Spleen (tissue), 11 donors: Measurements from ENCODE around the gene FOXO3. TPM values are rescaled to one million over a fixed set of nuclear protein-coding genes. Genes with fewer than 3 reads are reported as not detected.

Source experiments
- DNase-seq: peaks from one replicate; pipeline ENCODE4 v3.0.0-alpha.2; 2020
- H3K27ac ChIP-seq, 8 donors: fragments of 200-600 bp; sonication (generic) in 7 of 8; 1 replicate in 4 of 8; 2 replicates in 4 of 8; pipeline versions ENCODE4 v1.5.0 to v1.8.0; 2016 to 2021; ENCODE audit warnings: inconsistent platforms in 4 of 8, mild to moderate bottlenecking in 4 of 8, moderate library complexity in 1 of 8
- H3K27me3 ChIP-seq, 7 donors: fragments of 200-600 bp; sonication (generic) in 6 of 7; replicated peaks in 1 of 7; 1 replicate in 4 of 7; 2 replicates in 3 of 7; pipeline versions ENCODE4 v1.5.0 to v1.8.0; 2016 to 2021; ENCODE audit warnings: inconsistent platforms in 3 of 7, mild to moderate bottlenecking in 1 of 7
- H3K36me3 ChIP-seq, 6 donors: fragments of 200-600 bp; sonication (generic) in 5 of 6; 1 replicate in 4 of 6; 2 replicates in 2 of 6; pipeline versions ENCODE4 v1.5.0 to v1.8.0; 2016 to 2021; ENCODE audit warnings: inconsistent platforms in 2 of 6
- H3K4me1 ChIP-seq, 6 donors: fragments of 200-600 bp; sonication (generic) in 5 of 6; 1 replicate in 3 of 6; 2 replicates in 3 of 6; pipeline versions ENCODE4 v1.5.0 to v1.8.0; 2016 to 2021; ENCODE audit warnings: inconsistent platforms in 3 of 6
- H3K4me3 ChIP-seq, 8 donors: fragments of 200-600 bp; sonication (generic) in 7 of 8; 1 replicate in 4 of 8; 2 replicates in 4 of 8; pipeline versions ENCODE4 v1.5.0 to v1.8.0; 2016 to 2021; ENCODE audit warnings: inconsistent platforms in 4 of 8, mild to moderate bottlenecking in 4 of 8, moderate library complexity in 2 of 8
- H3K9me3 ChIP-seq, 8 donors: fragments of 200-600 bp; sonication (generic) in 7 of 8; 1 replicate in 4 of 8; 2 replicates in 4 of 8; pipeline versions ENCODE4 v1.5.0 to v1.8.0; 2016 to 2021; ENCODE audit warnings: inconsistent platforms in 4 of 8
- CTCF ChIP-seq, 11 experiments: fragments of 200-600 bp in 7 of 11; fragments of 450-650 bp in 4 of 11; sonication (generic) in 4 of 11; IDR thresholded peaks in 8 of 11; conservative IDR thresholded peaks in 3 of 11; 1 replicate in 7 of 11; 2 replicates in 4 of 11; pipeline versions ENCODE4 v1.4.0 to v1.8.0; 2016 to 2021; ENCODE audit warnings: antibody characterized with exemption in 11 of 11, inconsistent platforms in 4 of 11, mild to moderate bottlenecking in 1 of 11
- POLR2A ChIP-seq, 3 donors: fragments of 450-650 bp; IDR thresholded peaks; one replicate each; pipeline ENCODE4 v1.5.1; 2017; ENCODE audit warnings: antibody characterized with exemption in 3 of 3, mild to moderate bottlenecking in 1 of 3
- POLR2AphosphoS5 ChIP-seq, 3 donors: sonication (generic); formaldehyde crosslinking; IDR thresholded peaks; one replicate each; pipeline ENCODE4 v1.5.1; 2017; ENCODE audit warnings: antibody characterized with exemption in 3 of 3
- WGBS, 5 donors: extraction: QIAGEN DNeasy Blood & Tissue Kit in 3 of 5; methylation state at CpG; one replicate each; pipeline versions ENCODE4 v1.1.5 to v1.1.7; 2013 to 2018; 5-methylcytosine and 5-hydroxymethylcytosine counted together
- intact Hi-C: fragments of 100-400 bp; cut with DNase I; formaldehyde crosslinking; loops from one replicate; pipeline ENCODE4 v1.15.0; 2023; ENCODE audit warnings: low total_unique reads
- polyA plus RNA-seq, 3 donors: library from polyadenylated mRNA; stranded (reverse); fragments of 200-250 nt; gene quantifications; one replicate each; pipeline ENCODE4 v1.2.1, GENCODE V29; 2013
- total RNA-seq, 7 donors: library from RNA; depleted of rRNA in 3 of 7; stranded (reverse); fragments of >200 nt in 3 of 7; fragmentation: NEBNext Ultra II Directional in 4 of 7; extraction: Animal tissue kit (Norgen Biotek cat#: 25700) in 4 of 7; gene quantifications; one replicate each; pipeline versions ENCODE4 v1.1.0 to v1.2.1, GENCODE V29; 2016 to 2021
- donor health status: healthy with polysubstance abuse.
- donor health status: DM: no; HTN: no; CAD: no; lungs with moderate emphysema.
- donor health status: DM: no; HTN: no; CAD: no.
- donor health status: Bipolar disorder and iron deficiency.
- donor health status: healthy.
- donor health status: DM: no; HTN: no; CAD: no.
- donor health status: DM: yes; HTN: yes; CAD: no.

The FOXO3 gene
- total and polyA plus RNA-seq, 10 donors, result 9.4 to 86.9 (median 67.0) TPM

GRCh38 chr6:108730635-108731515 is 170.2 kb downstream of the FOXO3 start:
- no peak for DNase-seq
- intact Hi-C loops, result no loop called here
- no peak overlapping the region for H3K4me3 ChIP-seq

DNA sequence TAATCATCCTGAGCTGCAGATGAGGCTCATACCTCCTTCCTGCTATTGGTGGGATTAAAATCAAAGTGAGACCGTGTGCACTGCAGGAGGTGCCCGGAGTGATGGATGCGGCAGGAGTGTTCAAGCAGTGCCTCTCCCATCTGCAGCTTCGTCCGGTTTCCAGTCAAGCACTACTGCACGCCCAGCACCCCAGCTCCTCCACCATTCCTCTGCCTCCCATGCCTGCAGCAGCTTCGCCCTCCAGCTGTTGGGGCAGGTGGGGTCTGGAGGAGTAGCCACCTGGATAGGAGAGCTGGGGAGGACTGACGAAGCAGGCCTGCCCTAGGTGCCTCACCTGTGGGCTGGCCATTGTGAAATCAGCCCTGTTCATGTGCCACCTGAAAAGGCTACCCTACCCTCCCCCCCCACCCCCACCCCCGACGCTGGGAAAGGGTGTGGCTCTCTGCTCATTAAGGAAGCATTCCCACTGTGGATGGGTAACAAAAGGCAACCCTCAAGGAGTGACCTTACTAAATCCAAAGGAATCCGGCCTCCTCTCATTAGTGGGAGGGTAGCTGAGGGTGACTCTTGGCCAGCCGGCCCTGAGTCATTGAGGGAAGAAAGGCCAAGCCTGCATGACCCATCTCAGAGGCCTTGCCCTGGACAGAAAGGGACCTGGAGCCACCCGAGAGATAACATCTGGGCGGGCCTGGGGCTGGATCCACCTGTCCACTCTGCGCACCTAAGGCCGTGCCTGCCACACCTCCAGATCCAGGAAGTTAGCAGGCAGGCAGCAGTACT is 171.6 kb downstream of the FOXO3 start:
- no peak overlapping the region for H3K4me3 ChIP-seq
- no peaks in the 10 kb centered on the region for H3K9me3 ChIP-seq
- no peak for DNase-seq
- H3K27me3 ChIP-seq, result no peaks in the 10 kb centered on the region
- no peaks in the 10 kb centered on the region for H3K36me3 ChIP-seq
- peaks cover 0 to 18% (median 3%) of the 10 kb centered on the region in 6 donors for H3K4me1 ChIP-seq
- 83 to 95% (median 90%) methylated on average over 10 to 16 of the region's 16 CpGs for WGBS, 5 donors
- peak overlapping the region in 1 of 8 donors; percentile 13 for H3K27ac ChIP-seq
- no peak for TF ChIP-seq POLR2A (IDR thresholded peaks at IDR 0.05)
- no peak for TF ChIP-seq CTCF (IDR thresholded peaks at IDR 0.05 in 8 of 11, conservative IDR thresholded peaks at IDR 0.05 in 3 of 11)
- no peak for TF ChIP-seq POLR2AphosphoS5 (IDR thresholded peaks at IDR 0.05)
- intact Hi-C loops, result no loop called here

More at GRCh38 chr6:108730635-108731515, 170.2 kb downstream of the FOXO3 start:
- H3K36me3 ChIP-seq, result no peaks in the 10 kb centered on the region
- TF ChIP-seq CTCF (IDR thresholded peaks at IDR 0.05 in 8 of 11, conservative IDR thresholded peaks at IDR 0.05 in 3 of 11), result no peak
- TF ChIP-seq POLR2A (IDR thresholded peaks at IDR 0.05), result no peak
- no peak for TF ChIP-seq POLR2AphosphoS5 (IDR thresholded peaks at IDR 0.05)
- no peaks in the 10 kb centered on the region for H3K9me3 ChIP-seq
- WGBS, 5 donors, result 64 to 80% (median 75%) methylated on average over 13 of the region's 13 CpGs
- no peaks in the 10 kb centered on the region for H3K27me3 ChIP-seq
- H3K27ac ChIP-seq, result no peak overlapping the region
- H3K4me1 ChIP-seq, result peaks cover 0 to 5% (median 0%) of the 10 kb centered on the region in 6 donors

DNA sequence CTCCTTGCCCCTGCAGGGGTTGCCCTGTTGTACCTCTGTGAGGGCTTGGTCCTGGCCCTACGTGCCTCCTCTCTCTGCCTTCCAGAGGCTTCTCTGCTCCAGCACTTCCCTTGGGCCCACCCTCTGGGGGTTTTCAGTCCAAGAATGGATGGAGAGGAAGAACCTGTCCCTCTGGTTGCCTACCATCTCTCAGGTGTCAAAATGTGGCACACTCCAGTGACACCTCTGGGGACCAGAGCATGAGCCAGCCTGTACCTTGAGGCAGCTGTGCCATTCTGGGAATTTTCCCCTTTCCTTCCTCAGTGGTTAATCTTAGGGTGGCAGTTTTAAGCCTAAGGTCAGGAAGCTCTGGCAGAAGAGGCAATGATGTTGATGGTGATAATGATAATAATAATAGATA is 172.3 kb downstream of the FOXO3 start:
- TF ChIP-seq POLR2A (IDR thresholded peaks at IDR 0.05), result no peak
- TF ChIP-seq POLR2AphosphoS5 (IDR thresholded peaks at IDR 0.05), result no peak
- TF ChIP-seq CTCF (IDR thresholded peaks at IDR 0.05 in 8 of 11, conservative IDR thresholded peaks at IDR 0.05 in 3 of 11), result no peak
- intact Hi-C loops, result no loop called here
- H3K4me3 ChIP-seq, result no peak overlapping the region
- no peaks in the 10 kb centered on the region for H3K9me3 ChIP-seq
- H3K4me1 ChIP-seq, result peaks cover 0 to 19% (median 3%) of the 10 kb centered on the region in 6 donors
- no peak for DNase-seq
- H3K27ac ChIP-seq, result peak overlapping the region in 2 of 8 donors; percentile 6 to 13
- H3K36me3 ChIP-seq, result no peaks in the 10 kb centered on the region
- no peaks in the 10 kb centered on the region for H3K27me3 ChIP-seq
- WGBS, 5 donors, result 84 to 100% (median 91%) methylated on average over 1 of the region's 1 CpG
